ENCODE data around the gene ARL4C.

Gene ARL4C

DNA sequence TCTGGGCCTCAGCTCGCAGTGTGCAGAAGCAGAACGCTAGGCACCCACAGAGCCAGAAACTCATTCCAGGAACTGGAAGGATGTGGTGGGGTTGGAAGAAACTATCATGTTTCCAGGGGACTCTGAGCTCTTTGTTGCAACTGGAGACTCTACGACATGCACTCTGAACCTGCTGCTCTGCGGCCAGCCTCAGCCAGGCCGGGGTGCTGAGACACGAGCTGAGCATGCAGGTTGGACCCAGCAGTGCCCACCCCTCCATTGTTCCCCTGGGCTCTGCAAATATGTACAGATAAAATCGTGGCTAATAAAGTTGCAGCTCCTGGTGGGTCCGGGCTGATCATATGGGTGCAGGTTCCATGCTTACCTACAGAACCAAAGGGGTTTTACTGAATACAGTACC lies 37.6 kb upstream of the ARL4C start:
- no peak for DNase-seq (ENCODE audit: low read depth)
- TF ChIP-seq, protein P1, sequence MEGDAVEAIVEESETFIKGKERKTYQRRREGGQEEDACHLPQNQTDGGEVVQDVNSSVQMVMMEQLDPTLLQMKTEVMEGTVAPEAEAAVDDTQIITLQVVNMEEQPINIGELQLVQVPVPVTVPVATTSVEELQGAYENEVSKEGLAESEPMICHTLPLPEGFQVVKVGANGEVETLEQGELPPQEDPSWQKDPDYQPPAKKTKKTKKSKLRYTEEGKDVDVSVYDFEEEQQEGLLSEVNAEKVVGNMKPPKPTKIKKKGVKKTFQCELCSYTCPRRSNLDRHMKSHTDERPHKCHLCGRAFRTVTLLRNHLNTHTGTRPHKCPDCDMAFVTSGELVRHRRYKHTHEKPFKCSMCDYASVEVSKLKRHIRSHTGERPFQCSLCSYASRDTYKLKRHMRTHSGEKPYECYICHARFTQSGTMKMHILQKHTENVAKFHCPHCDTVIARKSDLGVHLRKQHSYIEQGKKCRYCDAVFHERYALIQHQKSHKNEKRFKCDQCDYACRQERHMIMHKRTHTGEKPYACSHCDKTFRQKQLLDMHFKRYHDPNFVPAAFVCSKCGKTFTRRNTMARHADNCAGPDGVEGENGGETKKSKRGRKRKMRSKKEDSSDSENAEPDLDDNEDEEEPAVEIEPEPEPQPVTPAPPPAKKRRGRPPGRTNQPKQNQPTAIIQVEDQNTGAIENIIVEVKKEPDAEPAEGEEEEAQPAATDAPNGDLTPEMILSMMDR (IDR thresholded peaks at IDR 0.05; ENCODE audit: insufficient read depth, low read depth, low read length, missing control alignments) = no peak
- H3K4me3 ChIP-seq (ENCODE audit: low read length) = no peak overlapping the region

GRCh38 chr2:234533626-234534025 lies 36.7 kb upstream of the ARL4C start:
- H3K4me3 ChIP-seq (ENCODE audit: low read length) = no peak overlapping the region
- TF ChIP-seq, protein P1 (IDR thresholded peaks at IDR 0.05; ENCODE audit: insufficient read depth, low read depth, low read length, missing control alignments) = no peak
- DNase-seq (ENCODE audit: low read depth) = no peak

DNA sequence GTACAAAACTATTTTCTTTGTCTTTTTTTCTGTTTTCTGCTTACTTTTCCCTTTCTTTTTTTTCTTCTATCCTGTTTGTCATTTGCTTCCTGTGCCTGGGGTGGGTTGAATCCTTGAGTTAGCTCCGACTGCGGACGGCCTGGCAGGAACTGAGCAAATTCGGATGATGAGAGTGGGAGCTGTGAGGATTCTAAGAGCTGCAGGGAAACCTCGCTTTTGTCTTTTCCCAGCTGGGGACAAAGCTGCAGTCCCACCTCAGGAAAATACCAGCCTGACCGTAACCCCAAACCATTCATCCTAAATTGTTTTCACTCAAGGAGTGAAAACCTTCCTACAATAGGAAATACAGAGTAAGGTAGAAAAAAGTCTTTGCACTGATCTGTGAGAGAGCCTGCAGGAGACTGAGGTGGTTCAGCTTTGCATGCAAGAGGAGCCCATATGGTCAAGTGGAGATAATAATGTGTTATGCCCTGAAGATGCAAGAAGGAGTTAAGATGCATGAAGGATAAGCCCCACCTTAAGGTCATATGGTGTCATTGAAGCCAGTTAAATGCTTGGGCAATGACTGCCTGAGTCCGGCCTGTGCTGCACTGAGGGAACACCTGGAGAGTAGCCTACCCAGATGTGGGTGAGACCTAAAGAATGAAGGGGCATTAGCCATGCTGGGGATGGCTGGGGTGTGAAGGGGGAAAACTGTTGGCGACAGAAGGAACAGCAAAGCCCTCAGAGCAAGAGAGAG lies 31.7 kb upstream of the ARL4C start:
- no peak for DNase-seq (ENCODE audit: low read depth)
- no peak overlapping the region for H3K4me3 ChIP-seq (ENCODE audit: low read length)
- TF ChIP-seq, protein P1 (IDR thresholded peaks at IDR 0.05; ENCODE audit: insufficient read depth, low read depth, low read length, missing control alignments) = no peak

- no peak for DNase-seq (ENCODE audit: low read depth)
- TF ChIP-seq, protein P1 (IDR thresholded peaks at IDR 0.05; ENCODE audit: insufficient read depth, low read depth, low read length, missing control alignments) = no peak
- no peak overlapping the region for H3K4me3 ChIP-seq (ENCODE audit: low read length)
Measured at GRCh38 chr2:234526711-234527110, 29.8 kb upstream of the ARL4C start.

- no peak overlapping the region for H3K4me3 ChIP-seq (ENCODE audit: low read length)
- TF ChIP-seq, protein P1 (IDR thresholded peaks at IDR 0.05; ENCODE audit: insufficient read depth, low read depth, low read length, missing control alignments) = no peak
- DNase-seq (ENCODE audit: low read depth) = no peak
Measured at GRCh38 chr2:234521536-234521935, 24.7 kb upstream of the ARL4C start.

DNA sequence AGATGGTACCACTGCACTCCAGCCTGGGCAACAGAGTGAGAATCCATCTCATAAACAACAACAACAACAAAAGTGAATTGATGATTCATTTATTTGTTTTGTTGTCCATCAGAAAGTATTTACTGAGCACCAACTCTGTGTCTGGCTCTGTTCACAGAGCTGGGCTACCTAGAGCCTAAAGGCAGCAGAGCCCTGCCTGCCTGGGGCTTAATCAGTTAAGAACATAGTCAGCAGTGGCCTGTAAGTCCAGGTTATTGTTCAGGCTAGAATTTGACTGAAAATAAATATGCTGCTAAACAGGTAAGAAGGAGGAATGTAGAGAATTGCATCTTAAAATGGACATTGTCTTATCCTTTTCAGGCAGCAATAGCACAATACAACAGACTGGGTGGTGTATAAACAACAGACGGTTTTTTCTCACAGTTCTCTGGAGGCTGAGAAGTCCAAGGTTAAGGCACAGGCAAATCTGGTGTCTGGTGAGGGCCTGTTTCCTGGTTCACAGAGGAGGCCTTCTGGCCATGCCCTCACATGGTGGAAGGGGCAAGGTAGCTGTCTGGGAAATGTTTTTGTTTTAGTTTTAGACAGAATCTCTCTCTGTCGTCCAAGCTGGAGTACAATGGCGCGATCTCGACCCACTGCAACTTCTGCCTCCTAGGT lies 22.2 kb upstream of the ARL4C start:
- DNase-seq (ENCODE audit: low read depth) = no peak
- H3K4me3 ChIP-seq (ENCODE audit: low read length) = no peak overlapping the region
- TF ChIP-seq, protein P1 (IDR thresholded peaks at IDR 0.05; ENCODE audit: insufficient read depth, low read depth, low read length, missing control alignments) = no peak
